IMR-90 (cell line): Measurements from ENCODE around the gene CCHCR1. TPM values are rescaled to one million over a fixed set of nuclear protein-coding genes. Genes with fewer than 3 reads are reported as not detected.

Experiments used
- ATAC-seq: fragments of 200-7000 bp; cut with Tn5 transposase; 2 replicates; pipeline ENCODE4 v1.9.1; 2020; ENCODE audit warnings: low read depth, mild to moderate bottlenecking, moderate library complexity
- BruUV-seq: library from RNA; stranded (reverse); fragments of 400-500 nt; replicated peaks from 2 replicates; lab custom pipeline; 2021; lab: Mats Ljungman, UMichigan
- CTCF ChIA-PET: fragments of 300-600 bp; formaldehyde crosslinking; extraction: SDS; loops from one replicate; lab custom pipeline; 2021; ENCODE audit warnings: antibody characterized with exemption; lab: Yijun Ruan, JAX
- POLR2A ChIA-PET: fragments of 300-600 bp; sonication (Branson Sonifier 250); formaldehyde crosslinking; loops from one replicate; lab custom pipeline; 2022; ENCODE audit warnings: antibody characterized with exemption; ENCODE audit not compliant: unreplicated experiment; lab: Charles Lee
- DNase-seq: peaks from one replicate; pipeline ENCODE4 v3.0.0; 2013
- H2AFZ ChIP-seq: replicated peaks from 2 replicates; pipeline ENCODE3; 2013; ENCODE audit warnings: low read length, mild to moderate bottlenecking; ENCODE audit not compliant: poor library complexity
- H2AK5ac ChIP-seq: 2 replicates; pipeline ENCODE4 v1.6.1; 2013; ENCODE audit warnings: low read depth, low read length, inconsistent platforms
- H2AK9ac ChIP-seq: replicated peaks from 2 replicates; pipeline ENCODE3; 2013; ENCODE audit warnings: mild to moderate bottlenecking, low read depth, low read length, moderate library complexity; ENCODE audit not compliant: poor library complexity
- H2BK120ac ChIP-seq: 2 replicates; pipeline ENCODE4 v1.6.1; 2013; ENCODE audit warnings: low read depth, low read length, inconsistent platforms
- H2BK15ac ChIP-seq: 3 replicates; pipeline ENCODE4 v1.6.1; 2013; ENCODE audit warnings: low read depth, low read length, inconsistent platforms
- H2BK20ac ChIP-seq: 2 replicates; pipeline ENCODE4 v1.6.1; 2013; ENCODE audit warnings: low read depth, mild to moderate bottlenecking, inconsistent platforms, low read length, moderate library complexity
- H2BK5ac ChIP-seq: 2 replicates; pipeline ENCODE4 v1.6.1; 2013; ENCODE audit warnings: mild to moderate bottlenecking, low read depth, low read length, inconsistent platforms; ENCODE audit not compliant: poor library complexity, severe bottlenecking
- H3K14ac ChIP-seq: replicated peaks from 2 replicates; pipeline ENCODE4 v1.6.1; 2013; ENCODE audit warnings: low read depth, low read length, inconsistent platforms
- H3K18ac ChIP-seq: 2 replicates; pipeline ENCODE4 v1.6.1; 2013; ENCODE audit warnings: low read depth, low read length, control low read depth
- H3K23ac ChIP-seq: 2 replicates; pipeline ENCODE4 v1.6.1; 2013; ENCODE audit warnings: low read depth, low read length, inconsistent platforms
- H3K27ac ChIP-seq: 2 replicates; pipeline ENCODE4 v1.5.1; 2013; ENCODE audit warnings: mild to moderate bottlenecking, control low read depth, low read length; ENCODE audit not compliant: insufficient read depth
- H3K27me3 ChIP-seq: 2 replicates; pipeline ENCODE4 v1.6.1; 2013; ENCODE audit warnings: low read length; ENCODE audit not compliant: control insufficient read depth, insufficient read depth
- H3K36me3 ChIP-seq: 2 replicates; pipeline ENCODE4 v1.6.1; 2013; ENCODE audit warnings: low read length, mixed read lengths; ENCODE audit not compliant: control insufficient read depth, insufficient read depth
- H3K4ac ChIP-seq: 2 replicates; pipeline ENCODE4 v1.6.1; 2013; ENCODE audit warnings: low read depth, low read length, inconsistent platforms
- H3K4me1 ChIP-seq: 2 replicates; pipeline ENCODE4 v1.6.1; 2013; ENCODE audit warnings: low read length, mixed read lengths; ENCODE audit not compliant: control insufficient read depth, insufficient read depth
- H3K4me2 ChIP-seq: 2 replicates; pipeline ENCODE4 v1.6.1; 2013; ENCODE audit warnings: low read depth, mild to moderate bottlenecking, control low read depth, low read length, moderate library complexity
- H3K4me3 ChIP-seq: 2 replicates; pipeline ENCODE4 v1.5.1; 2013; ENCODE audit warnings: low read depth, mild to moderate bottlenecking, control low read depth, low read length, moderate library complexity; ENCODE audit not compliant: insufficient read depth
- H3K56ac ChIP-seq: 2 replicates; pipeline ENCODE4 v1.6.1; 2013; ENCODE audit warnings: low read length, inconsistent platforms; ENCODE audit not compliant: insufficient read depth; ENCODE audit errors: extremely low read depth
- H3K79me1 ChIP-seq, 2 experiments: 2 replicates each; pipeline ENCODE4 v1.6.1; 2013; ENCODE audit warnings: low read length in 2 of 2, inconsistent platforms in 1 of 2, low read depth in 1 of 2
- H3K9ac ChIP-seq: 2 replicates; pipeline ENCODE4 v1.6.1; 2013; ENCODE audit warnings: low read depth, low read length, control low read depth
- H3K9me1 ChIP-seq: 2 replicates; pipeline ENCODE4 v1.6.1; 2013; ENCODE audit warnings: low read length, inconsistent platforms; ENCODE audit not compliant: insufficient read depth
- H3K9me3 ChIP-seq: 2 replicates; pipeline ENCODE4 v1.6.1; 2013; ENCODE audit warnings: low read length; ENCODE audit not compliant: control insufficient read depth, insufficient read depth
- H4K20me1 ChIP-seq: 2 replicates; pipeline ENCODE4 v1.6.1; 2013; ENCODE audit warnings: low read length, inconsistent platforms; ENCODE audit not compliant: insufficient read depth
- H4K5ac ChIP-seq: 2 replicates; pipeline ENCODE4 v1.6.1; 2013; ENCODE audit warnings: mild to moderate bottlenecking, low read depth, low read length, control low read depth
- H4K8ac ChIP-seq, 2 experiments: 2 replicates each; pipeline ENCODE4 v1.6.1; 2013; ENCODE audit warnings: low read depth in 2 of 2, low read length in 2 of 2, control low read depth in 1 of 2, inconsistent platforms in 1 of 2
- H4K91ac ChIP-seq: 2 replicates; pipeline ENCODE4 v1.6.1; 2013; ENCODE audit warnings: low read depth, low read length, inconsistent platforms; ENCODE audit not compliant: insufficient read depth
- CTCF ChIP-seq: conservative IDR thresholded peaks from 2 replicates; pipeline ENCODE4 v1.5.1; 2012; ENCODE audit warnings: mild to moderate bottlenecking, low read depth, low read length, improper control_type of control experiment
- FOS ChIP-seq: fragments of 150-350 bp; IDR thresholded peaks from 2 replicates; pipeline ENCODE4 v1.6.1; 2016; ENCODE audit warnings: low read depth, low read length
- MAFK ChIP-seq: IDR thresholded peaks from 2 replicates; pipeline ENCODE4 v1.6.1; 2012; ENCODE audit warnings: low read depth, low read length, improper control_type of control experiment
- MXI1 ChIP-seq: IDR thresholded peaks from 2 replicates; pipeline ENCODE4 v1.6.1; 2012; ENCODE audit warnings: low read depth, mild to moderate bottlenecking, low read length, moderate library complexity, borderline replicate concordance
- POLR2A ChIP-seq: IDR thresholded peaks from 2 replicates; pipeline ENCODE4 v1.6.1; 2012; ENCODE audit warnings: mild to moderate bottlenecking, low read depth, low read length
- RFX5 ChIP-seq: IDR thresholded peaks from 2 replicates; pipeline ENCODE4 v1.8.0; 2012; ENCODE audit warnings: low read depth, mild to moderate bottlenecking, low read length, moderate library complexity
- WGBS, 2 experiments: methylation state at CpG; one replicate each; pipeline versions ENCODE4 v1.1.5 to v1.1.7; 2013; ENCODE audit warnings: missing lambda C conversion rate in 2 of 2; ENCODE audit not compliant: insufficient read length in 1 of 2; ENCODE audit errors: extremely low coverage in 2 of 2; 5-methylcytosine and 5-hydroxymethylcytosine counted together
- dilution Hi-C: fragments of 300-500 bp; cut with HindIII; formaldehyde crosslinking; loops from one replicate; pipeline ENCODE4 v1.14.3; 2018; ENCODE audit warnings: low sequenced_read_pairs; ENCODE audit not compliant: unreplicated experiment
- in situ Hi-C: fragments of 300-500 bp; cut with MboI; formaldehyde crosslinking; loops from 3 replicates; pipeline ENCODE4 v1.14.3; 2019; ENCODE audit warnings: low sequenced_read_pairs, inconsistent platforms, mixed read lengths
- intact Hi-C: fragments of 100-400 bp; cut with micrococcal nuclease; formaldehyde crosslinking; loops from 2 replicates; pipeline ENCODE4 v1.10.0; 2022
- polyA plus RNA-seq, 3 experiments: library from polyadenylated mRNA; depleted of rRNA; stranded (reverse); fragments of >200 nt; gene quantifications; 2 replicates each; pipeline ENCODE4 v1.2.3, GENCODE V29; 2012; ENCODE audit warnings: low replicate concordance in 1 of 3
- total RNA-seq: library from RNA; depleted of rRNA; stranded (reverse); fragments of >200 nt; gene quantifications from 2 replicates; pipeline ENCODE4 v1.2.3, GENCODE V29; 2012

CCHCR1 gene
- total and polyA plus RNA-seq, 2 of the 4 experiments (the other 2 are of a cell fraction), result 13.1 to 22.0 TPM

GRCh38 chr6:31145386-31145785 lies 12.2 kb downstream of the CCHCR1 start:
- no peak overlapping the region for H2AFZ ChIP-seq
- CTCF ChIA-PET, result interaction anchor here (0.6 kb wide), 1 partner anchor 27 kb away, joined by 5 read pairs; no protein-coding TSS in a partner anchor
- peaks cover 7% of the 10 kb centered on the region for H3K9me1 ChIP-seq
- no peaks in the 10 kb centered on the region for H3K9me3 ChIP-seq
- H2BK20ac ChIP-seq, result no peak overlapping the region
- no peaks in the 10 kb centered on the region for H3K79me1 ChIP-seq
- peaks cover 28% of the 10 kb centered on the region for H3K36me3 ChIP-seq
- DNase-seq, result no peak
- H3K27ac ChIP-seq, result no peak overlapping the region
- dilution Hi-C loops, result no loop called here
- no peak overlapping the region for H2BK5ac ChIP-seq
- no peak overlapping the region for H4K5ac ChIP-seq
- in situ Hi-C loops, result no loop called here
- no peak overlapping the region for H2BK15ac ChIP-seq
- H3K9ac ChIP-seq, result no peak overlapping the region
- no peak overlapping the region for H4K91ac ChIP-seq
- intact Hi-C loops, result no loop called here
- H2AK5ac ChIP-seq, result no peak overlapping the region
- H3K18ac ChIP-seq, result no peak overlapping the region
- BruUV-seq, result no TSS peak
- POLR2A ChIA-PET, result no interaction called here
- ATAC-seq, result no peak
- no peak overlapping the region for H3K4me3 ChIP-seq
- TF ChIP-seq FOS (no peak), MAFK (no peak), CTCF (no peak), POLR2A (no peak), RFX5 (no peak), MXI1 (no peak)
- no peak overlapping the region for H3K4ac ChIP-seq
- H3K56ac ChIP-seq, result no peak overlapping the region
- no peaks in the 10 kb centered on the region for H3K27me3 ChIP-seq
- no peak overlapping the region for H3K23ac ChIP-seq
- H2BK120ac ChIP-seq, result no peak overlapping the region
- no peaks in the 10 kb centered on the region for H4K20me1 ChIP-seq
- no peak overlapping the region for H3K4me2 ChIP-seq
- H3K14ac ChIP-seq, result no peak overlapping the region
- H3K4me1 ChIP-seq, result peaks cover 8% of the 10 kb centered on the region
- H2AK9ac ChIP-seq, result no peak overlapping the region
- no peak overlapping the region for H4K8ac ChIP-seq
- no CpG with 5 or more reads among the region's 10 CpGs for WGBS, 2 experiments
